ENCODE measurements around the gene BAD. TPM values are rescaled to one million over a fixed set of nuclear protein-coding genes. Genes with fewer than 3 reads are reported as not detected.

The BAD gene
- total RNA-seq, 6 experiments from 2014 or later = 22.0 to 53.8 (median 26.0) TPM

DNA sequence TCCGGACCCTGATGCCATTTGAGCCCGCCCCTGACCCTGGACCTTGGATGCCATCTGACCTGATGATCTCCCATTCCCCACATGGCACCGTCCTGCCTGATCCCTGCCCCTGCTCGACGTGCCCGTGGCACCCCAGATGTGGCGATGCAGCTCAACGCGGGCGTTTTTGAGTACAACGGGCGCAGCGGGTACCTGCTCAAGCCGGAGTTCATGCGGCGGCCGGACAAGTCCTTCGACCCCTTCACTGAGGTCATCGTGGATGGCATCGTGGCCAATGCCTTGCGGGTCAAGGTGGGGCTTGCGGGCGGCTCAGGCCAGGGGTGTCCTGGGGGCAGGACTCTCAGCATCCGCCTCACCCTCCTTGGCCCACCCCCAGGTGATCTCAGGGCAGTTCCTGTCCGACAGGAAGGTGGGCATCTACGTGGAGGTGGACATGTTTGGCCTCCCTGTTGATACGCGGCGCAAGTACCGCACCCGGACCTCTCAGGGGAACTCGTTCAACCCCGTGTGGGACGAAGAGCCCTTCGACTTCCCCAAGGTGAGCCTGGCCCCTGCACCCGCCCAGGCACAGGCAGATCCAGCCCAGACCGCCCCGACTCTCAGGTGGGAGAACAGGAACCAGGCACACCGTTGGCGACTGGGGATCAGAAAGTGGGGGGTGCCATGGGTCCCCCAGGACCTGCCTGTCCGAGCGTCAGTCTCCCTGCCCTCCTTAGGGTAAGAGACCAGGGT lies 22.0 kb downstream of the BAD start:
- ATAC-seq = no peak
- Histone ChIP-seq H3K27ac (no peak overlapping the region), H3K36me3 (no peaks in the 10 kb centered on the region), H3K9me3 (no peaks in the 10 kb centered on the region), H3K27me3 (no peaks in the 10 kb centered on the region), H3K4me1 (no peaks in the 10 kb centered on the region), H3K4me3 (no peak overlapping the region)
- TF ChIP-seq, protein P1, sequence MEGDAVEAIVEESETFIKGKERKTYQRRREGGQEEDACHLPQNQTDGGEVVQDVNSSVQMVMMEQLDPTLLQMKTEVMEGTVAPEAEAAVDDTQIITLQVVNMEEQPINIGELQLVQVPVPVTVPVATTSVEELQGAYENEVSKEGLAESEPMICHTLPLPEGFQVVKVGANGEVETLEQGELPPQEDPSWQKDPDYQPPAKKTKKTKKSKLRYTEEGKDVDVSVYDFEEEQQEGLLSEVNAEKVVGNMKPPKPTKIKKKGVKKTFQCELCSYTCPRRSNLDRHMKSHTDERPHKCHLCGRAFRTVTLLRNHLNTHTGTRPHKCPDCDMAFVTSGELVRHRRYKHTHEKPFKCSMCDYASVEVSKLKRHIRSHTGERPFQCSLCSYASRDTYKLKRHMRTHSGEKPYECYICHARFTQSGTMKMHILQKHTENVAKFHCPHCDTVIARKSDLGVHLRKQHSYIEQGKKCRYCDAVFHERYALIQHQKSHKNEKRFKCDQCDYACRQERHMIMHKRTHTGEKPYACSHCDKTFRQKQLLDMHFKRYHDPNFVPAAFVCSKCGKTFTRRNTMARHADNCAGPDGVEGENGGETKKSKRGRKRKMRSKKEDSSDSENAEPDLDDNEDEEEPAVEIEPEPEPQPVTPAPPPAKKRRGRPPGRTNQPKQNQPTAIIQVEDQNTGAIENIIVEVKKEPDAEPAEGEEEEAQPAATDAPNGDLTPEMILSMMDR (IDR thresholded peaks at IDR 0.05) = no peak
- no peak for TF ChIP-seq POLR2A (IDR thresholded peaks at IDR 0.05)
- WGBS (ENCODE audit: insufficient coverage, low coverage, low lambda C conversion rate, missing lambda C conversion rate) = 94% methylated on average over 23 of the region's 42 CpGs
- no peak for DNase-seq
- intact Hi-C loops (cut with DNase I) = no loop called here

DNA sequence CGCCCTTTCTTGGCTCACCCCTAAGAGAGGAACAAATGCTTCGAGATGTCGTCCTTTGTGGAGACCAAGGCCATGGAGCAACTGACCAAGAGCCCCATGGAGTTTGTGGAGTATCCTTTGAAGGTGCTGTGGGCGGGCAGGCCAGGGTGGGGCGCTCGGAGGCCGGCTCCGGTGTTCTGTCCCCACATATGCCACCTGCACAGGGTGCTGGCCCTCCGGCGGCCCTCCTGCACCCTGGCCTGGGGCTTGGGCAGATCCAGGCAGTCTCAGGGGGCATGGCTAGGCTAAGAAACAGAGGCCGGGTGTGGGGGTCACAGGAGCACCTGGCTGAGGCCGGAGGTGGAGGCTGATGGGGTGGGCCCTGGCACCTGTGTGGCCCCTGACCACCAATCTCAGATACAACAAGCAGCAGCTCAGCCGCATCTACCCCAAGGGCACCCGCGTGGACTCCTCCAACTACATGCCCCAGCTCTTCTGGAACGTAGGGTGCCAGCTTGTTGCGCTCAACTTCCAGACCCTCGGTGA lies 22.8 kb downstream of the BAD start:
- Histone ChIP-seq H3K4me3 (no peak overlapping the region), H3K27ac (no peak overlapping the region), H3K9me3 (no peaks in the 10 kb centered on the region), H3K27me3 (no peaks in the 10 kb centered on the region), H3K4me1 (no peaks in the 10 kb centered on the region), H3K36me3 (peaks cover 0 to under 1% (median 0%) of the 10 kb centered on the region in 4 donors)
- TF ChIP-seq, protein P1 (IDR thresholded peaks at IDR 0.05) = no peak
- no peak for TF ChIP-seq POLR2A (IDR thresholded peaks at IDR 0.05)
- ATAC-seq (no peak), DNase-seq (no peak)
- 93% methylated on average over 3 of the region's 18 CpGs for WGBS (ENCODE audit: insufficient coverage, low coverage, low lambda C conversion rate, missing lambda C conversion rate)
- intact Hi-C loops (cut with DNase I) = no loop called here

DNA sequence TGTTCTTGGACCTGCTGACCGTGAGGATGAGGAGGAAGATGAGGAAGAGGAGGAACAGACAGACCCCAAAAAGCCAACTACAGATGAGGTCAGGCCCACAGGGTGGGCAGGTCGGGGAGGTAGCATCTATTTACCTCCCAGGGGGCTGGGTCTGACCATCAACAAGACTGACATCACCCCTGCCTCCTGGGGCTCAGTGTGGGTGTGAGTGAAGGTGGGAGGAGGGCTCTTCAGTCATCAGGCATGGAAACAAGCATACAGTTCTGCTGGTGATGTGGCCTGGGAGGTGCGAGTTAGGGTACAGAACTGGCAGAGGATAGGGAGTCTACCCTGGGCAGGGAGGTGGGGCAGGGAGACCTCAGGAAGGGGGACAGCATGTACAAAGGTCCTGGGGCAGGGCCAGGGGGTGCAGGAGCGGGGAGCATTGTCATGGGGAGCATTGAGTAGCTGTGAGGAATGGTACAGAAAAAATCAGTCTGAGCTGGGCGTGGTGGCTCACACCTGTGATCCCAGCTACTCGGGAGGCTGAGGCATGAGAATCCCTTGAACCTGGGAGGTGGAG lies 24.2 kb downstream of the BAD start:
- H3K4me3 ChIP-seq = no peak overlapping the region
- TF ChIP-seq, protein P1 (IDR thresholded peaks at IDR 0.05) = no peak
- TF ChIP-seq POLR2A (IDR thresholded peaks at IDR 0.05) = no peak
- intact Hi-C loops (cut with DNase I) = no loop called here
- no peaks in the 10 kb centered on the region for H3K27me3 ChIP-seq
- DNase-seq (no peak), ATAC-seq (no peak)
- H3K36me3 ChIP-seq = peaks cover 0 to 5% (median 0%) of the 10 kb centered on the region in 4 donors
- 87% methylated on average over 4 of the region's 6 CpGs for WGBS (ENCODE audit: insufficient coverage, low coverage, low lambda C conversion rate, missing lambda C conversion rate)
- no peaks in the 10 kb centered on the region for H3K9me3 ChIP-seq
- H3K27ac ChIP-seq = no peak overlapping the region
- H3K4me1 ChIP-seq = no peaks in the 10 kb centered on the region

DNA sequence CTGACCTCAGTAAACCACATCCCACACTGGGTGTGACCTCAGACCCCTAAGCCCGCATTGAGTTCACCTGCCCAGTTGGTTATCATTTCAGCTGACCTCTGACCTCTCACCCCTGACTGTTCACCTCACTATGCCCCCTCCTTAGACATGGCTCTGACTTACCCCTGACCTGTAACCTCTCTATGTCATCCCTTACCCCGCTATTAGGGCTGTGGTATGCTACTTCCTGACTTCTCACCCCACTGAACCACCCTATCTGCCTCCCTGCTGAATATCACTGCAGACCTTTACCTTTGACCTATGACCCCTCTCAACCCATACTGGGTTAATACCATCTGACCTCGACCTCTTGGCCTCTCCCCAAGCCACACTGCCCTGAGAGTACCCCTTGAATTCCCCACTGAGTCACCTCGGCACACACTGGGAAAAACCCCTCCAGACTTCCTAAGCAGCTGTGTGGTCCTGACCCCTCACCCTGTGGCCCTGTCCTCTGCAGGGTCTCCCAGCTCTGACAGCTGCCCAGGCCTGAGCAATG lies 24.9 kb downstream of the BAD start:
- H3K27ac ChIP-seq = no peak overlapping the region
- peaks cover 0 to 5% (median 0%) of the 10 kb centered on the region in 4 donors for H3K36me3 ChIP-seq
- H3K4me1 ChIP-seq = no peaks in the 10 kb centered on the region
- DNase-seq (no peak), ATAC-seq (no peak)
- no peaks in the 10 kb centered on the region for H3K9me3 ChIP-seq
- no peaks in the 10 kb centered on the region for H3K27me3 ChIP-seq
- WGBS (ENCODE audit: insufficient coverage, low coverage, low lambda C conversion rate, missing lambda C conversion rate) = 63% methylated on average over 3 of the region's 4 CpGs
- no peak overlapping the region for H3K4me3 ChIP-seq
- TF ChIP-seq, protein P1 (IDR thresholded peaks at IDR 0.05) = no peak
- no peak for TF ChIP-seq POLR2A (IDR thresholded peaks at IDR 0.05)
- intact Hi-C loops (cut with DNase I) = no loop called here

Data from right lobe of liver (tissue), 6 donors.